Pancreas (tissue), 10 donors: ENCODE measurements around the gene PLK4. TPM values are rescaled to one million over a fixed set of nuclear protein-coding genes. Genes with fewer than 3 reads are reported as not detected.

Experiments
- ATAC-seq, 4 donors: fragments of 200-7000 bp; cut with Tn5 transposase; one replicate each; pipeline versions ENCODE4 v1.8.0 to v1.9.1; 2020; ENCODE audit warnings: mild to moderate bottlenecking in 4 of 4, moderate library complexity in 4 of 4
- DNase-seq, 6 donors: peaks; one replicate each; pipeline ENCODE4 v3.0.0-alpha.2; 2020
- FAIRE-seq: peaks from 2 replicates; lab custom pipeline; 2012; peaks lifted over from hg19 to GRCh38; lab: Jason Lieb, UNC
- H3K27ac ChIP-seq, 4 donors: fragments of 200-600 bp; sonication (generic); 1 replicate in 3 of 4; 2 replicates in 1 of 4; pipeline versions ENCODE4 v1.5.0 to v1.8.0; 2020
- H3K27me3 ChIP-seq, 4 donors: fragments of 200-600 bp; one replicate each; pipeline ENCODE4 v1.8.0; 2021
- H3K36me3 ChIP-seq, 3 donors: fragments of 200-600 bp; sonication (generic) in 1 of 3; one replicate each; pipeline versions ENCODE4 v1.5.0 to v1.8.0; 2020 to 2021
- H3K4me1 ChIP-seq, 3 donors: fragments of 200-600 bp; one replicate each; pipeline ENCODE4 v1.8.0; 2021
- H3K4me3 ChIP-seq, 4 donors: fragments of 200-600 bp; sonication (generic) in 2 of 4; one replicate each; pipeline versions ENCODE4 v1.5.0 to v1.8.0; 2020 to 2021
- H3K9me3 ChIP-seq, 4 donors: fragments of 200-600 bp; one replicate each; pipeline ENCODE4 v1.8.0; 2021
- CTCF ChIP-seq, 4 donors: fragments of 200-600 bp; sonication (generic) in 3 of 4; IDR thresholded peaks; one replicate each; pipeline versions ENCODE4 v1.5.0 to v1.8.0; 2021; ENCODE audit warnings: antibody characterized with exemption in 4 of 4
- WGBS, 2 donors: extraction: QIAGEN DNeasy Blood & Tissue Kit; methylation state at CpG; one replicate each; pipeline ENCODE4 v1.1.7; 2013; 5-methylcytosine and 5-hydroxymethylcytosine counted together
- intact Hi-C, 3 donors: fragments of 100-400 bp; cut with DNase I; formaldehyde crosslinking; loops; one replicate each; pipeline versions ENCODE4 v1.11.1 to v1.14.2; 2022
- polyA plus RNA-seq, 2 donors: library from polyadenylated mRNA; stranded (reverse); fragments of 200-250 nt; gene quantifications; one replicate each; pipeline ENCODE4 v1.2.3, GENCODE V29; 2013
- total RNA-seq, 6 donors: library from RNA; stranded (reverse); fragmentation: NEBNext Ultra II Directional in 4 of 6; extraction: Animal tissue kit (Norgen Biotek cat#: 25700) in 4 of 6; gene quantifications; one replicate each; pipeline versions ENCODE4 v1.2.1 to v1.2.4, GENCODE V29; 2021 to 2023
- donor health status: healthy with polysubstance abuse.
- donor health status: DM: no; HTN: no; CAD: no; lungs with moderate emphysema.
- donor health status: DM: no; HTN: no; CAD: no.
- donor health status: control.
- donor health status: control.
- donor health status: Bipolar disorder and iron deficiency.
- donor health status: DM: yes; HTN: yes; CAD: no.
- donor health status: DM: no; HTN: no; CAD: no.
- donor health status: DM: no; HTN: no; CAD: no.
- donor health status: DM: yes; HTN: yes; CAD: no.

PLK4 gene
- total and polyA plus RNA-seq, 8 donors = 0.14 to 1.7 (median 0.56) TPM

DNA sequence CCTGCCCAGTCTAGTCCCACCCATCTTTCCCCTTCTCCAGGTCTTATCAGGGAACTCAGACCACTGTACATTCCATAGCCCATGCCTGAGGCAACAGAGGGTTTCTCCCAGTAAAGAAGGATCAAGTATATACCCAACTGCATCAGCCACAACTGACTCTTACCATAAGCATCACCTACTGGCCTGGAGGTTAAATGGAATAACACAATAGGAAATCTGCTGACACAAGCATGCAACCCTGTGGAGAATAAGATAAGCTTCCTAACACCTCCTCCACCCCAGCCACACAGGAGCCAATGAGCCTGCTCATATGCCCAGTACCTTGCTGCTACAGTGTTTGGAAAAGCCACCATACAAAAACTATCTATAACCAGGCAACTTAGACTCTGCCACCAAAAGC is 34.6 kb upstream of the PLK4 start:
- no peaks in the 10 kb centered on the region for H3K36me3 ChIP-seq
- DNase-seq (no peak), FAIRE-seq (no peak), ATAC-seq (no peak)
- no peak for TF ChIP-seq CTCF (IDR thresholded peaks at IDR 0.05)
- H3K4me1 ChIP-seq = no peaks in the 10 kb centered on the region
- intact Hi-C loops = no loop called here
- H3K27ac ChIP-seq = no peak overlapping the region
- no peak overlapping the region for H3K4me3 ChIP-seq
- H3K27me3 ChIP-seq = no peaks in the 10 kb centered on the region
- H3K9me3 ChIP-seq = peaks cover 0 to 7% (median 0%) of the 10 kb centered on the region in 4 donors

GRCh38 chr4:127846765-127847164 is 33.9 kb upstream of the PLK4 start:
- DNase-seq (no peak), ATAC-seq (no peak), FAIRE-seq (no peak)
- 89 to 94% methylated on average over 1 of the region's 1 CpG for WGBS, 2 donors
- Histone ChIP-seq H3K27ac (no peak overlapping the region), H3K9me3 (peaks cover 0 to 7% (median 0%) of the 10 kb centered on the region in 4 donors), H3K4me3 (no peak overlapping the region), H3K27me3 (no peaks in the 10 kb centered on the region), H3K36me3 (no peaks in the 10 kb centered on the region), H3K4me1 (no peaks in the 10 kb centered on the region)
- intact Hi-C loops = no loop called here
- no peak for TF ChIP-seq CTCF (IDR thresholded peaks at IDR 0.05)

- no peaks in the 10 kb centered on the region for H3K27me3 ChIP-seq
- ATAC-seq (no peak), FAIRE-seq (no peak), DNase-seq (no peak)
- peaks cover 0 to 7% (median 0%) of the 10 kb centered on the region in 4 donors for H3K9me3 ChIP-seq
- no peaks in the 10 kb centered on the region for H3K4me1 ChIP-seq
- no peaks in the 10 kb centered on the region for H3K36me3 ChIP-seq
- no peak overlapping the region for H3K27ac ChIP-seq
- intact Hi-C loops = no loop called here
- TF ChIP-seq CTCF (IDR thresholded peaks at IDR 0.05) = no peak
- no peak overlapping the region for H3K4me3 ChIP-seq
- WGBS, 2 donors = 91 to 96% methylated on average over 1 of the region's 1 CpG
Observed at GRCh38 chr4:127849505-127850234, 31.0 kb upstream of the PLK4 start.

GRCh38 chr4:127852661-127853060 is 28.0 kb upstream of the PLK4 start:
- no peaks in the 10 kb centered on the region for H3K36me3 ChIP-seq
- ATAC-seq = no peak
- no peak overlapping the region for H3K4me3 ChIP-seq
- no peak for FAIRE-seq
- H3K4me1 ChIP-seq = no peaks in the 10 kb centered on the region
- no peak for DNase-seq
- H3K27ac ChIP-seq = no peak overlapping the region
- intact Hi-C loops = no loop called here
- H3K9me3 ChIP-seq = peaks cover 0 to under 1% (median 0%) of the 10 kb centered on the region in 4 donors
- 14% methylated on average over 1 of the region's 1 CpG for WGBS, 2 donors
- no peak for TF ChIP-seq CTCF (IDR thresholded peaks at IDR 0.05)
- H3K27me3 ChIP-seq = no peaks in the 10 kb centered on the region

- no peak overlapping the region for H3K27ac ChIP-seq
- intact Hi-C loops = no loop called here
- TF ChIP-seq CTCF (IDR thresholded peaks at IDR 0.05) = no peak
Observed at GRCh38 chr4:127856196-127856812, 24.4 kb upstream of the PLK4 start.

More at GRCh38 chr4:127856196-127856812, 24.4 kb upstream of the PLK4 start:
- H3K36me3 ChIP-seq = no peaks in the 10 kb centered on the region
- H3K9me3 ChIP-seq = no peaks in the 10 kb centered on the region
- DNase-seq (no peak), FAIRE-seq (no peak), ATAC-seq (no peak)
- no peaks in the 10 kb centered on the region for H3K27me3 ChIP-seq
- no peak overlapping the region for H3K4me3 ChIP-seq
- no peaks in the 10 kb centered on the region for H3K4me1 ChIP-seq
